ENCODE data around the gene BMPR1A. TPM values are rescaled to one million over a fixed set of nuclear protein-coding genes. Genes with fewer than 3 reads are reported as not detected.

The BMPR1A gene
- total RNA-seq, 1 donor from 2014 or later, result 9.7 TPM

GRCh38 chr10:86824151-86824550 lies 67.7 kb downstream of the BMPR1A start:
- intact Hi-C loops (cut with micrococcal nuclease), result no loop called here
- DNase-seq (ENCODE audit: low spot score), result no peak
- Mint-ChIP-seq H3K4me3 (no peak overlapping the region), H3K4me1 (ENCODE audit: low read depth) (no peaks in the 10 kb centered on the region), H3K36me3 (ENCODE audit: low read depth) (no peaks in the 10 kb centered on the region), H3K27me3 (ENCODE audit: insufficient read depth) (peaks cover 7% of the 10 kb centered on the region), H3K9me3 (no peaks in the 10 kb centered on the region), H3K27ac (no peak overlapping the region)

GRCh38 chr10:86825366-86825765 lies 68.9 kb downstream of the BMPR1A start:
- H3K27ac Mint-ChIP-seq, result no peak overlapping the region
- H3K9me3 Mint-ChIP-seq, result no peaks in the 10 kb centered on the region
- H3K4me3 Mint-ChIP-seq, result no peak overlapping the region
- peaks cover 10% of the 10 kb centered on the region for H3K27me3 Mint-ChIP-seq (ENCODE audit: insufficient read depth)
- no peaks in the 10 kb centered on the region for H3K36me3 Mint-ChIP-seq (ENCODE audit: low read depth)
- H3K4me1 Mint-ChIP-seq (ENCODE audit: low read depth), result no peaks in the 10 kb centered on the region
- DNase-seq (ENCODE audit: low spot score), result no peak
- intact Hi-C loops (cut with micrococcal nuclease), result no loop called here

GRCh38 chr10:86827639-86828038 lies 71.2 kb downstream of the BMPR1A start:
- no peaks in the 10 kb centered on the region for H3K9me3 Mint-ChIP-seq
- intact Hi-C loops (cut with micrococcal nuclease), result no loop called here
- no peaks in the 10 kb centered on the region for H3K4me1 Mint-ChIP-seq (ENCODE audit: low read depth)

GRCh38 chr10:86828145-86828544 lies 71.7 kb downstream of the BMPR1A start:
- DNase-seq (ENCODE audit: low spot score), result no peak
- Mint-ChIP-seq H3K27me3 (ENCODE audit: insufficient read depth) (peaks cover 10% of the 10 kb centered on the region), H3K4me3 (no peak overlapping the region), H3K9me3 (no peaks in the 10 kb centered on the region), H3K4me1 (ENCODE audit: low read depth) (no peaks in the 10 kb centered on the region), H3K27ac (no peak overlapping the region), H3K36me3 (ENCODE audit: low read depth) (no peaks in the 10 kb centered on the region)
- intact Hi-C loops (cut with micrococcal nuclease), result no loop called here

More at GRCh38 chr10:86827639-86828038, 71.2 kb downstream of the BMPR1A start:
- no peak for DNase-seq (ENCODE audit: low spot score)
- Mint-ChIP-seq H3K27me3 (ENCODE audit: insufficient read depth) (peaks cover 10% of the 10 kb centered on the region), H3K27ac (no peak overlapping the region), H3K36me3 (ENCODE audit: low read depth) (no peaks in the 10 kb centered on the region), H3K4me3 (no peak overlapping the region)

GRCh38 chr10:86829472-86829871 lies 73.1 kb downstream of the BMPR1A start:
- H3K27ac Mint-ChIP-seq, result no peak overlapping the region
- peaks cover 5% of the 10 kb centered on the region for H3K27me3 Mint-ChIP-seq (ENCODE audit: insufficient read depth)
- intact Hi-C loops (cut with micrococcal nuclease), result no loop called here
- H3K4me1 Mint-ChIP-seq (ENCODE audit: low read depth), result no peaks in the 10 kb centered on the region
- no peaks in the 10 kb centered on the region for H3K36me3 Mint-ChIP-seq (ENCODE audit: low read depth)
- DNase-seq (ENCODE audit: low spot score), result no peak
- H3K9me3 Mint-ChIP-seq, result no peaks in the 10 kb centered on the region
- H3K4me3 Mint-ChIP-seq, result no peak overlapping the region

- intact Hi-C loops (cut with micrococcal nuclease), result no loop called here
- H3K27ac Mint-ChIP-seq, result no peak overlapping the region
- H3K27me3 Mint-ChIP-seq (ENCODE audit: insufficient read depth), result peaks cover 9% of the 10 kb centered on the region
- no peaks in the 10 kb centered on the region for H3K4me1 Mint-ChIP-seq (ENCODE audit: low read depth)
- H3K36me3 Mint-ChIP-seq (ENCODE audit: low read depth), result no peaks in the 10 kb centered on the region
- H3K4me3 Mint-ChIP-seq, result no peak overlapping the region
- no peaks in the 10 kb centered on the region for H3K9me3 Mint-ChIP-seq
- DNase-seq (ENCODE audit: low spot score), result no peak
Observed at GRCh38 chr10:86830043-86830591, 73.7 kb downstream of the BMPR1A start.

- Mint-ChIP-seq H3K27me3 (ENCODE audit: insufficient read depth) (peaks cover 9% of the 10 kb centered on the region), H3K4me3 (no peak overlapping the region), H3K9me3 (no peaks in the 10 kb centered on the region), H3K4me1 (ENCODE audit: low read depth) (no peaks in the 10 kb centered on the region), H3K27ac (no peak overlapping the region), H3K36me3 (ENCODE audit: low read depth) (no peaks in the 10 kb centered on the region)
- no peak for DNase-seq (ENCODE audit: low spot score)
- intact Hi-C loops (cut with micrococcal nuclease), result no loop called here
Observed at GRCh38 chr10:86833969-86834368, 77.5 kb downstream of the BMPR1A start.

- no peak for DNase-seq (ENCODE audit: low spot score)
- Mint-ChIP-seq H3K4me3 (no peak overlapping the region), H3K4me1 (ENCODE audit: low read depth) (no peaks in the 10 kb centered on the region), H3K27ac (no peak overlapping the region), H3K9me3 (no peaks in the 10 kb centered on the region), H3K36me3 (ENCODE audit: low read depth) (no peaks in the 10 kb centered on the region), H3K27me3 (ENCODE audit: insufficient read depth) (peaks cover 6% of the 10 kb centered on the region)
- intact Hi-C loops (cut with micrococcal nuclease), result no loop called here
Observed at GRCh38 chr10:86836044-86836443, 79.6 kb downstream of the BMPR1A start.

GRCh38 chr10:86837663-86838062 lies 81.2 kb downstream of the BMPR1A start:
- peaks cover 8% of the 10 kb centered on the region for H3K27me3 Mint-ChIP-seq (ENCODE audit: insufficient read depth)
- no peaks in the 10 kb centered on the region for H3K4me1 Mint-ChIP-seq (ENCODE audit: low read depth)
- H3K4me3 Mint-ChIP-seq, result no peak overlapping the region
- intact Hi-C loops (cut with micrococcal nuclease), result no loop called here
- DNase-seq (ENCODE audit: low spot score), result no peak
- H3K36me3 Mint-ChIP-seq (ENCODE audit: low read depth), result peaks cover 1% of the 10 kb centered on the region
- H3K27ac Mint-ChIP-seq, result no peak overlapping the region
- no peaks in the 10 kb centered on the region for H3K9me3 Mint-ChIP-seq

- intact Hi-C loops (cut with micrococcal nuclease), result no loop called here
- no peak for DNase-seq (ENCODE audit: low spot score)
- Mint-ChIP-seq H3K9me3 (no peaks in the 10 kb centered on the region), H3K27me3 (ENCODE audit: insufficient read depth) (peaks cover 4% of the 10 kb centered on the region), H3K36me3 (ENCODE audit: low read depth) (peaks cover 4% of the 10 kb centered on the region), H3K27ac (no peak overlapping the region), H3K4me3 (no peak overlapping the region), H3K4me1 (ENCODE audit: low read depth) (no peaks in the 10 kb centered on the region)
Observed at GRCh38 chr10:86840498-86840897, 84.1 kb downstream of the BMPR1A start.

- Mint-ChIP-seq H3K27me3 (ENCODE audit: insufficient read depth) (peaks cover 2% of the 10 kb centered on the region), H3K9me3 (no peaks in the 10 kb centered on the region), H3K4me3 (no peak overlapping the region), H3K36me3 (ENCODE audit: low read depth) (peaks cover 4% of the 10 kb centered on the region), H3K4me1 (ENCODE audit: low read depth) (no peaks in the 10 kb centered on the region), H3K27ac (no peak overlapping the region)
- DNase-seq (ENCODE audit: low spot score), result no peak
- intact Hi-C loops (cut with micrococcal nuclease), result no loop called here
Observed at GRCh38 chr10:86846088-86846487, 89.7 kb downstream of the BMPR1A start.

- peaks cover under 1% of the 10 kb centered on the region for H3K36me3 Mint-ChIP-seq (ENCODE audit: low read depth)
- H3K27ac Mint-ChIP-seq, result no peak overlapping the region
- intact Hi-C loops (cut with micrococcal nuclease), result no loop called here
Observed at GRCh38 chr10:86848747-86849146, 92.3 kb downstream of the BMPR1A start.

GRCh38 chr10:86849181-86849894 lies 92.9 kb downstream of the BMPR1A start:
- intact Hi-C loops (cut with micrococcal nuclease), result no loop called here
- H3K27ac Mint-ChIP-seq, result no peak overlapping the region
- no peaks in the 10 kb centered on the region for H3K36me3 Mint-ChIP-seq (ENCODE audit: low read depth)
- no peaks in the 10 kb centered on the region for H3K9me3 Mint-ChIP-seq
- no peak overlapping the region for H3K4me3 Mint-ChIP-seq
- H3K27me3 Mint-ChIP-seq (ENCODE audit: insufficient read depth), result no peaks in the 10 kb centered on the region
- no peaks in the 10 kb centered on the region for H3K4me1 Mint-ChIP-seq (ENCODE audit: low read depth)
- DNase-seq (ENCODE audit: low spot score), result no peak

More at GRCh38 chr10:86848747-86849146, 92.3 kb downstream of the BMPR1A start:
- Mint-ChIP-seq H3K4me1 (ENCODE audit: low read depth) (no peaks in the 10 kb centered on the region), H3K27me3 (ENCODE audit: insufficient read depth) (no peaks in the 10 kb centered on the region), H3K9me3 (no peaks in the 10 kb centered on the region), H3K4me3 (no peak overlapping the region)
- no peak for DNase-seq (ENCODE audit: low spot score)

All from activated T-helper 1 cell treated with anti-CD3 and anti-CD28 coated beads, Interleukin-12 subunit alpha, Interleukin-12 subunit beta, Interleukin-2, Interleukin-4 antibody, amounts not matched to agents 30 ng/mL and 10 ng/mL and 1 ng/mL, durations not matched to agents 14 hours and 24 hours and 36 hours (primary cell).